OCI-LY3 (cell line): ENCODE results near the gene NIPAL3.

Experiments used
- H2AFZ ChIP-seq: fragments of 200-600, 300-600 bp; shearing (Covaris generic); 2 replicates; pipeline ENCODE4 v1.6.0; 2014; ENCODE audit warnings: antibody characterized with exemption, low read depth, low read length
- H3K27ac ChIP-seq: fragments of 200-600, 300-600 bp; sonication (generic); 2 replicates; pipeline ENCODE4 v1.5.1; 2014; ENCODE audit warnings: mild to moderate bottlenecking, low read length, moderate library complexity, mixed read lengths
- H3K27me3 ChIP-seq: fragments of 200-600, 300-600 bp; sonication (generic); 2 replicates; pipeline ENCODE4 v1.6.1; 2014; ENCODE audit warnings: low read depth, low read length, mixed read lengths
- H3K36me3 ChIP-seq: fragments of 200-600, 300-600 bp; sonication (generic); replicated peaks from 2 replicates; pipeline ENCODE3; 2014; ENCODE audit warnings: low read depth, low read length, mixed read lengths
- H3K4me1 ChIP-seq: fragments of 300-600, 200-600 bp; sonication (generic); 2 replicates; pipeline ENCODE4 v1.6.1; 2014; ENCODE audit warnings: low read length, mixed read lengths
- H3K4me2 ChIP-seq: fragments of 200-600, 300-600 bp; sonication (generic); 2 replicates; pipeline ENCODE4 v1.6.1; 2014; ENCODE audit warnings: low read length, mixed read lengths
- H3K4me3 ChIP-seq: fragments of 300-600, 200-600 bp; sonication (generic); 2 replicates; pipeline ENCODE4 v1.5.1; 2014; ENCODE audit warnings: antibody characterized with exemption, mild to moderate bottlenecking, low read length, moderate library complexity
- H3K79me2 ChIP-seq: fragments of 300-600, 200-600 bp; shearing (Covaris generic); 2 replicates; pipeline ENCODE4 v1.6.1; 2014; ENCODE audit warnings: mild to moderate bottlenecking, low read length, mixed read lengths
- H3K9ac ChIP-seq: fragments of 300-600, 200-600 bp; shearing (Covaris generic); 2 replicates; pipeline ENCODE4 v1.6.0; 2014; ENCODE audit warnings: mild to moderate bottlenecking, low read length, moderate library complexity
- H3K9me3 ChIP-seq: fragments of 200-600, 300-600 bp; shearing (Covaris generic); 2 replicates; pipeline ENCODE4 v1.6.1; 2014; ENCODE audit warnings: low read length, mixed read lengths; ENCODE audit not compliant: insufficient read depth
- H4K20me1 ChIP-seq: fragments of 200-600, 300-600 bp; sonication (generic); 2 replicates; pipeline ENCODE4 v1.6.1; 2016; ENCODE audit warnings: low read length, mixed read lengths; ENCODE audit not compliant: insufficient read depth
- CTCF ChIP-seq: fragments of 200-600, 300-600 bp; sonication (generic); IDR thresholded peaks from 2 replicates; pipeline ENCODE4 v1.5.1; 2014; ENCODE audit warnings: antibody characterized with exemption, low read length, low read depth
- EZH2phosphoT487 ChIP-seq: fragments of 200-600 bp; shearing (Covaris generic); IDR thresholded peaks from 2 replicates; pipeline ENCODE4 v1.6.1; 2018; ENCODE audit warnings: antibody characterized with exemption, mixed run types, low read depth

NIPAL3 gene

DNA sequence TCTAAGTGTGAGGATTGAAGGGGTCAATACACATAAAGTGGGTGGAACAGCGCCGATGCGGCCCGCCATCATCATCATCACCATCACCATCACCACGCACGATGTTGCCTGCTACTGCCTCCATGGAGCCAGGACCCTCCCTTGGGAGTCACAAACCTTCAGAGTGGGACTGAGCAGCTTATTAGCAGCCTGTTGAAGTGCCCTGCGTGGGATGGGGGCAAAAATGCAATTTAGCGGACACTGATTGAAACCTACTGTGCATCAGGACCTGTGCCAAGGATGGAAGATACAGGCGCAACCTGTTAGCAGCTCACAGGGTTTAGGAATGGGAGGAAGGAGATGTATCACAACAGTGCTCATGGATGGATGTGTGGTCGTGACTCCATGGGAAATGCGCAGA lies 28.7 kb upstream of the NIPAL3 start:
- H3K4me2 ChIP-seq, result no peak overlapping the region
- H3K27me3 ChIP-seq, result no peaks in the 10 kb centered on the region
- peaks cover 6% of the 10 kb centered on the region for H3K36me3 ChIP-seq
- H3K4me1 ChIP-seq, result peaks cover 72% of the 10 kb centered on the region
- H3K9ac ChIP-seq, result no peak overlapping the region
- H4K20me1 ChIP-seq, result no peaks in the 10 kb centered on the region
- no peak overlapping the region for H2AFZ ChIP-seq
- H3K9me3 ChIP-seq, result no peaks in the 10 kb centered on the region
- no peak overlapping the region for H3K4me3 ChIP-seq
- TF ChIP-seq CTCF (no peak), EZH2phosphoT487 (no peak)
- no peak overlapping the region for H3K27ac ChIP-seq
- H3K79me2 ChIP-seq, result no peaks in the 10 kb centered on the region

DNA sequence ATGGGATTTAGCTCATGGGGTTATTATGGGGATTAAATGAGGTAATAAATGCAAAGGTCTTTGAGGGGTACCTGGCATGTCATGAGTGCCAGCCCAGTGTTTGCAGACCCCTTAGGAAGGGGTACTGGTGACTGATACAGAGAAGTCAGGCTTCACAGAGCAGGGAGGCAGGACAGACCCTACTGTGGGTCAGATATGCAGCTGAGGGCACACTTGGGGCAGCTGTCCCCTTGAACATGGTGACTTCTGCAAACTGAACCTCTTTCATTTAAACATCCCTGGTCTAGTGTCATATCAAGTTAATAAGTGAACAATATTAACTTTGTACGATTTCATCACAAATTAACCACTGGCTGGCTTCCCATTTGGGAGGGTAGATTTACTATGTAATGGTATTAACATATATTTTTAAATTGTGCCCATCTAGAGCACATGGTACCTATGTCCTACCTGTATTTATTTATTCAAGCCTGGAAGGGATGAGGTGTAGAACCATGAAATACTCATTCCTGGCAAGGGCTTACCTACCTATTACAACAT lies 27.9 kb upstream of the NIPAL3 start:
- Histone ChIP-seq H2AFZ (no peak overlapping the region), H3K9me3 (no peaks in the 10 kb centered on the region), H3K4me1 (peaks cover 80% of the 10 kb centered on the region), H3K4me3 (no peak overlapping the region), H3K36me3 (peaks cover 6% of the 10 kb centered on the region), H3K9ac (no peak overlapping the region), H3K79me2 (no peaks in the 10 kb centered on the region), H3K27ac (no peak overlapping the region), H4K20me1 (no peaks in the 10 kb centered on the region), H3K4me2 (no peak overlapping the region), H3K27me3 (no peaks in the 10 kb centered on the region)
- TF ChIP-seq EZH2phosphoT487 (no peak), CTCF (no peak)

DNA sequence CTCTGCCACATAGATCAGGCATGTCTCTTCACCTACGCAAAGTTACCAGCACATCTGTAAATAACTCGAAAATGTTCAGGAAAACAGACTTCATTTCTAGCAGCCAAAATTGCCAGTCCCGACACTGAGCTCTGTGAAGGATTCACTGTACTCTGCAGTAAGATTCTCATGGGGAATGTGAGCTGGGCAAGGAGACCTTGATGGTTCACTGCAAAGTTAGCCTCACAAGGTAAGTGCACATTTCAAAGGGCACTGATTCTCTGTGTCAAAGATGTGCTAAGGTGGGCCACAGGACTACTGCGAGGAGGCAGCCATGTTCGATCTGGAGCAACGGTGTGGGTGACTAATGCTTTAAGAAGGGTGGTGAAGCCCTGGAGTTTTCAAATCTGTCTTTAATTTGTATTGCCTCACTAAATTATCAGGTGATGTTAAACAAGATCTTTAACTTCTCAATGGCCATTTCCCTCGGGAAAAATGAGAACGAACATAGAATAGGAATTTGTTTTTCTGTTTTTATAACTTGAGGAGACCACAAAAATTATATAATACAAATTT lies 27.2 kb upstream of the NIPAL3 start:
- Histone ChIP-seq H3K4me2 (no peak overlapping the region), H3K9ac (no peak overlapping the region), H3K79me2 (no peaks in the 10 kb centered on the region), H3K36me3 (peaks cover 9% of the 10 kb centered on the region), H4K20me1 (no peaks in the 10 kb centered on the region), H3K9me3 (no peaks in the 10 kb centered on the region), H3K4me3 (no peak overlapping the region), H3K27me3 (no peaks in the 10 kb centered on the region), H3K27ac (no peak overlapping the region), H3K4me1 (peaks cover 87% of the 10 kb centered on the region), H2AFZ (no peak overlapping the region)
- no peak for TF ChIP-seq CTCF
- no peak for TF ChIP-seq EZH2phosphoT487

DNA sequence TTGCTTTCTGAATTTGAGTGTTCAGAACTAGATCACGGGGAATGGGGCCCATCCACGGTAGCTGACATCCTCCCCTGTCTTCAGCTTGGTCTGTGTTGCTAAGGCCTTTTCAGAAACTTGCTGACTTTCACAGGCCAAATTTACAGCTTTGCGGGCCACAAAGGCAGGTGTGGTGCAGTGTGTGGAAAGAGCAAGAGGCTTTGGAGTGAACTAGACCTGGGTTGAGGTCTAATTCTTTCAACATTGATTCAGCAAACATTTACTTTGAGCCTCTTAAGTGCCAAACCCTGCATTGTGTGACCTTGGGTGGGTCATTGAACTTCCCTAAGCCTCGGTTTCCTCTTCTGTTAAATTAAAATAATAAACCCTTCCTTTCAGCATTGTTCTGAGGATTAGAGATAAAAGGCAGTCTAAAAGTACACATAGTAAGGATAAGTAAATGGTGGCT lies 26.3 kb upstream of the NIPAL3 start:
- H3K9me3 ChIP-seq, result no peaks in the 10 kb centered on the region
- peaks cover 13% of the 10 kb centered on the region for H3K36me3 ChIP-seq
- TF ChIP-seq EZH2phosphoT487, result no peak
- no peak for TF ChIP-seq CTCF
- no peak overlapping the region; the same call in 1 of the 2 replicates for H3K9ac ChIP-seq
- no peak overlapping the region for H3K4me2 ChIP-seq
- no peaks in the 10 kb centered on the region for H3K27me3 ChIP-seq
- H3K4me1 ChIP-seq, result peaks cover 89% of the 10 kb centered on the region
- no peaks in the 10 kb centered on the region for H4K20me1 ChIP-seq
- no peak overlapping the region for H3K4me3 ChIP-seq
- H2AFZ ChIP-seq, result no peak overlapping the region
- no peak overlapping the region for H3K27ac ChIP-seq
- no peaks in the 10 kb centered on the region for H3K79me2 ChIP-seq
